Mesendoderm (in vitro differentiated cells): ENCODE measurements around the gene KNSTRN.

Experiments used
- DNase-seq: peaks from one replicate; pipeline ENCODE4 v3.0.0; 2013
- H2AK5ac ChIP-seq: 2 replicates; pipeline ENCODE4 v1.6.1; 2013; ENCODE audit warnings: low read length, inconsistent platforms
- H2BK120ac ChIP-seq: 2 replicates; pipeline ENCODE4 v1.6.1; 2013; ENCODE audit warnings: low read depth, mild to moderate bottlenecking, low read length, moderate library complexity, mixed read lengths
- H2BK15ac ChIP-seq: replicated peaks from 2 replicates; pipeline ENCODE4 v1.6.1; 2013; ENCODE audit warnings: low read depth, mild to moderate bottlenecking, moderate library complexity
- H2BK5ac ChIP-seq: 2 replicates; pipeline ENCODE4 v1.6.1; 2013; ENCODE audit warnings: low read length, inconsistent platforms
- H3K18ac ChIP-seq: 2 replicates; pipeline ENCODE4 v1.6.1; 2013; ENCODE audit warnings: mild to moderate bottlenecking, low read length, mixed read lengths
- H3K23ac ChIP-seq: one replicate; pipeline ENCODE4 v1.6.1; 2013; ENCODE audit warnings: low read length
- H3K27ac ChIP-seq: 2 replicates; pipeline ENCODE4 v1.5.1; 2013; ENCODE audit warnings: low read depth, mild to moderate bottlenecking, inconsistent platforms, low read length, moderate library complexity
- H3K27me3 ChIP-seq: 2 replicates; pipeline ENCODE4 v1.6.1; 2013; ENCODE audit warnings: low read length, control low read depth, mild to moderate bottlenecking, inconsistent platforms; ENCODE audit not compliant: insufficient read depth, poor library complexity
- H3K36me3 ChIP-seq: 2 replicates; pipeline ENCODE4 v1.6.1; 2013; ENCODE audit warnings: low read length, inconsistent platforms; ENCODE audit not compliant: control insufficient read depth, insufficient read depth
- H3K4ac ChIP-seq: one replicate; pipeline ENCODE4 v1.6.1; 2013; ENCODE audit warnings: low read depth, mild to moderate bottlenecking, low read length, moderate library complexity
- H3K4me1 ChIP-seq: 2 replicates; pipeline ENCODE4 v1.6.1; 2013; ENCODE audit warnings: low read depth, low read length, inconsistent platforms; ENCODE audit not compliant: control insufficient read depth
- H3K4me2 ChIP-seq: 2 replicates; pipeline ENCODE4 v1.6.1; 2013; ENCODE audit warnings: low read length
- H3K4me3 ChIP-seq: 2 replicates; pipeline ENCODE4 v1.5.1; 2013; ENCODE audit warnings: mild to moderate bottlenecking, low read length
- H3K56ac ChIP-seq: one replicate; pipeline ENCODE4 v1.6.1; 2013; ENCODE audit warnings: low read length
- H3K79me1 ChIP-seq: 2 replicates; pipeline ENCODE4 v1.6.1; 2013; ENCODE audit warnings: low read length, inconsistent platforms
- H3K79me2 ChIP-seq: 2 replicates; pipeline ENCODE4 v1.6.1; 2013; ENCODE audit warnings: mild to moderate bottlenecking, low read length; ENCODE audit not compliant: control insufficient read depth, insufficient read depth
- H3K9ac ChIP-seq: 2 replicates; pipeline ENCODE4 v1.6.1; 2013; ENCODE audit warnings: low read length, inconsistent platforms
- H4K5ac ChIP-seq: one replicate; pipeline ENCODE4 v1.6.1; 2013; ENCODE audit warnings: low read length
- H4K8ac ChIP-seq: one replicate; pipeline ENCODE4 v1.6.1; 2013; ENCODE audit warnings: low read depth, mild to moderate bottlenecking, control low read depth, low read length, moderate library complexity
- WGBS: extraction: QIAGEN DNeasy Blood & Tissue Kit; methylation state at CpG from one replicate; pipeline ENCODE4 v1.1.7; 2013; ENCODE audit warnings: low lambda C conversion rate, missing lambda C conversion rate; ENCODE audit not compliant: insufficient coverage; ENCODE audit errors: extremely low coverage; 5-methylcytosine and 5-hydroxymethylcytosine counted together

KNSTRN gene

GRCh38 chr15:40344631-40345120 is 37.8 kb upstream of the KNSTRN start:
- Histone ChIP-seq H2BK120ac (no peak overlapping the region), H4K8ac (no peak overlapping the region), H3K27me3 (no peaks in the 10 kb centered on the region), H2AK5ac (no peak overlapping the region), H3K56ac (no peak overlapping the region), H3K4me1 (no peaks in the 10 kb centered on the region), H3K79me2 (no peaks in the 10 kb centered on the region), H3K4ac (no peak overlapping the region), H3K4me3 (no peak overlapping the region), H3K9ac (no peak overlapping the region), H2BK15ac (no peak overlapping the region), H3K18ac (no peak overlapping the region), H3K36me3 (no peaks in the 10 kb centered on the region), H3K27ac (no peak overlapping the region), H3K4me2 (no peak overlapping the region), H4K5ac (no peak overlapping the region), H3K23ac (no peak overlapping the region), H2BK5ac (no peak overlapping the region), H3K79me1 (no peaks in the 10 kb centered on the region)
- WGBS: no CpG with 5 or more reads among the region's 15 CpGs
- DNase-seq: peak; percentile 60

- no peak overlapping the region for H3K27ac ChIP-seq
- H3K4me1 ChIP-seq: no peaks in the 10 kb centered on the region
- H4K5ac ChIP-seq: no peak overlapping the region
- no peak overlapping the region for H2BK15ac ChIP-seq
- H3K18ac ChIP-seq: no peak overlapping the region
- no peak overlapping the region for H3K56ac ChIP-seq
- no peaks in the 10 kb centered on the region for H3K36me3 ChIP-seq
- no peak overlapping the region for H2BK120ac ChIP-seq
- no peak overlapping the region for H3K4ac ChIP-seq
- no peak for DNase-seq
- no peak overlapping the region for H3K4me2 ChIP-seq
- H3K23ac ChIP-seq: no peak overlapping the region
- H3K79me2 ChIP-seq: no peaks in the 10 kb centered on the region
- no peaks in the 10 kb centered on the region for H3K79me1 ChIP-seq
- H3K27me3 ChIP-seq: no peaks in the 10 kb centered on the region
- no peak overlapping the region for H4K8ac ChIP-seq
- H2BK5ac ChIP-seq: no peak overlapping the region
- H3K4me3 ChIP-seq: no peak overlapping the region
- H2AK5ac ChIP-seq: no peak overlapping the region
- no peak overlapping the region for H3K9ac ChIP-seq
- WGBS: no CpG with 5 or more reads among the region's 10 CpGs
Measured at GRCh38 chr15:40345225-40345866, 37.2 kb upstream of the KNSTRN start.

GRCh38 chr15:40345867-40346578 is 36.5 kb upstream of the KNSTRN start:
- WGBS: no CpG with 5 or more reads among the region's 6 CpGs
- H3K79me2 ChIP-seq: no peaks in the 10 kb centered on the region
- no peak for DNase-seq
- H3K9ac ChIP-seq: no peak overlapping the region
- H2BK120ac ChIP-seq: no peak overlapping the region
- no peak overlapping the region for H2BK15ac ChIP-seq
- no peak overlapping the region for H2AK5ac ChIP-seq
- H3K4me3 ChIP-seq: no peak overlapping the region
- no peak overlapping the region for H3K18ac ChIP-seq
- H3K36me3 ChIP-seq: no peaks in the 10 kb centered on the region
- H2BK5ac ChIP-seq: no peak overlapping the region
- H3K4ac ChIP-seq: no peak overlapping the region
- no peaks in the 10 kb centered on the region for H3K27me3 ChIP-seq
- no peak overlapping the region for H3K27ac ChIP-seq
- H4K5ac ChIP-seq: no peak overlapping the region
- H3K4me1 ChIP-seq: no peaks in the 10 kb centered on the region
- H3K23ac ChIP-seq: no peak overlapping the region
- H3K79me1 ChIP-seq: no peaks in the 10 kb centered on the region
- H3K56ac ChIP-seq: no peak overlapping the region
- H4K8ac ChIP-seq: no peak overlapping the region
- no peak overlapping the region for H3K4me2 ChIP-seq

- no peak overlapping the region for H3K27ac ChIP-seq
- no peak overlapping the region for H3K9ac ChIP-seq
- no peak overlapping the region for H3K4me2 ChIP-seq
- H2BK5ac ChIP-seq: no peak overlapping the region
- H3K56ac ChIP-seq: peak overlapping the region; percentile 34
- no peak for DNase-seq
- no peak overlapping the region for H4K8ac ChIP-seq
- no peaks in the 10 kb centered on the region for H3K4me1 ChIP-seq
- peak overlapping the region; percentile 45 for H3K23ac ChIP-seq
- H2AK5ac ChIP-seq: no peak overlapping the region
- H3K4ac ChIP-seq: no peak overlapping the region
- H3K79me2 ChIP-seq: no peaks in the 10 kb centered on the region
- no peak overlapping the region for H2BK15ac ChIP-seq
- no CpG with 5 or more reads among the region's 15 CpGs for WGBS
- no peaks in the 10 kb centered on the region for H3K27me3 ChIP-seq
- H3K79me1 ChIP-seq: no peaks in the 10 kb centered on the region
- no peak overlapping the region for H3K18ac ChIP-seq
- no peaks in the 10 kb centered on the region for H3K36me3 ChIP-seq
- H4K5ac ChIP-seq: no peak overlapping the region
- no peak overlapping the region for H2BK120ac ChIP-seq
- H3K4me3 ChIP-seq: no peak overlapping the region
Measured at GRCh38 chr15:40346579-40347558, 35.7 kb upstream of the KNSTRN start.

GRCh38 chr15:40347559-40348473 is 34.7 kb upstream of the KNSTRN start:
- no peaks in the 10 kb centered on the region for H3K27me3 ChIP-seq
- H2BK120ac ChIP-seq: no peak overlapping the region
- H3K4me1 ChIP-seq: no peaks in the 10 kb centered on the region
- no peak overlapping the region for H2BK5ac ChIP-seq
- H3K9ac ChIP-seq: no peak overlapping the region
- H2AK5ac ChIP-seq: no peak overlapping the region
- no peaks in the 10 kb centered on the region for H3K79me1 ChIP-seq
- no peak overlapping the region for H4K5ac ChIP-seq
- no peak overlapping the region for H3K4me3 ChIP-seq
- no peak overlapping the region for H3K4me2 ChIP-seq
- no peak overlapping the region for H3K18ac ChIP-seq
- H4K8ac ChIP-seq: no peak overlapping the region
- H3K23ac ChIP-seq: no peak overlapping the region
- H3K56ac ChIP-seq: peak overlapping the region; percentile 34
- no peak overlapping the region for H3K4ac ChIP-seq
- DNase-seq: no peak
- no peak overlapping the region for H3K27ac ChIP-seq
- H3K79me2 ChIP-seq: no peaks in the 10 kb centered on the region
- H3K36me3 ChIP-seq: no peaks in the 10 kb centered on the region
- no CpG with 5 or more reads among the region's 11 CpGs for WGBS
- H2BK15ac ChIP-seq: no peak overlapping the region
